Upper lobe of left lung (tissue), 6 donors: ENCODE results near the gene TFF1. TPM values are rescaled to one million over a fixed set of nuclear protein-coding genes. Genes with fewer than 3 reads are reported as not detected.

ENCODE experiments used
- ATAC-seq, 2 donors: fragments of 200-7000 bp; cut with Tn5 transposase; one replicate each; pipeline ENCODE4 v1.9.1; 2022; ENCODE audit warnings: mild to moderate bottlenecking in 2 of 2, moderate library complexity in 2 of 2; ENCODE audit not compliant: low FRiP score in 2 of 2
- DNase-seq, 2 donors: peaks; one replicate each; pipeline ENCODE4 v3.0.0-alpha.2; 2019 to 2020
- H3K27ac ChIP-seq, 4 donors: fragments of 200-600 bp; sonication (generic); one replicate each; pipeline ENCODE4 v1.5.1; 2016 to 2019
- H3K27me3 ChIP-seq, 4 donors: fragments of 200-600 bp; sonication (generic); one replicate each; pipeline ENCODE4 v1.5.1; 2017 to 2019
- H3K36me3 ChIP-seq, 4 donors: fragments of 200-600 bp; sonication (generic); one replicate each; pipeline ENCODE4 v1.5.1; 2016 to 2019
- H3K4me1 ChIP-seq, 4 donors: fragments of 200-600 bp; sonication (generic); one replicate each; pipeline ENCODE4 v1.5.1; 2018 to 2019
- H3K4me3 ChIP-seq, 4 donors: fragments of 200-600 bp; sonication (generic); one replicate each; pipeline ENCODE4 v1.5.1; 2017 to 2019; ENCODE audit warnings: mild to moderate bottlenecking in 2 of 4, moderate library complexity in 1 of 4
- H3K9me3 ChIP-seq, 4 donors: fragments of 200-600 bp; sonication (generic); one replicate each; pipeline ENCODE4 v1.5.1; 2018 to 2019
- CTCF ChIP-seq, 6 experiments: fragments of 450-650 bp in 4 of 6; fragments of 200-600 bp in 2 of 6; sonication (generic) in 2 of 6; IDR thresholded peaks; one replicate each; pipeline ENCODE4 v1.5.1; 2016 to 2019; ENCODE audit warnings: antibody characterized with exemption in 6 of 6
- EP300 ChIP-seq, 4 donors: sonication (generic); formaldehyde crosslinking; IDR thresholded peaks; one replicate each; pipeline ENCODE4 v1.5.1; 2017; ENCODE audit warnings: antibody characterized with exemption in 4 of 4, control low read depth in 2 of 4
- POLR2A ChIP-seq, 4 donors: fragments of 450-650 bp; IDR thresholded peaks; one replicate each; pipeline ENCODE4 v1.5.1; 2016 to 2017; ENCODE audit warnings: antibody characterized with exemption in 4 of 4, mild to moderate bottlenecking in 2 of 4
- POLR2AphosphoS5 ChIP-seq, 2 donors: sonication (generic); formaldehyde crosslinking; IDR thresholded peaks; one replicate each; pipeline ENCODE4 v1.5.1; 2017; ENCODE audit warnings: antibody characterized with exemption in 2 of 2
- WGBS, 2 donors: methylation state at CpG; one replicate each; pipeline ENCODE4 v1.1.5; 2017 to 2018; 5-methylcytosine and 5-hydroxymethylcytosine counted together
- total RNA-seq, 6 donors: library from RNA; depleted of rRNA in 4 of 6; stranded (reverse); fragments of >200 nt in 4 of 6; gene quantifications; one replicate each; pipeline versions ENCODE4 v1.1.0 to v1.2.1, GENCODE V29; 2016 to 2021
- donor health status: DM: no; HTN: no; CAD: no; lungs with moderate emphysema.
- donor health status: DM: no; HTN: yes; CAD: no; lungs with severe emphysema.

Gene TFF1
- total RNA-seq, 6 donors from 2014 or later: 0.72 to 0.84 TPM; not detected in 4

- WGBS, 2 donors: 84 to 89% methylated on average over 13 to 14 of the region's 14 CpGs
- TF ChIP-seq POLR2A (IDR thresholded peaks at IDR 0.05): no peak
- TF ChIP-seq CTCF (IDR thresholded peaks at IDR 0.05): no peak
- TF ChIP-seq POLR2AphosphoS5 (IDR thresholded peaks at IDR 0.05): no peak
- TF ChIP-seq EP300 (IDR thresholded peaks at IDR 0.05): no peak
- H3K4me3 ChIP-seq: no peak overlapping the region
- H3K9me3 ChIP-seq: no peaks in the 10 kb centered on the region
- ATAC-seq (no peak), DNase-seq (peak in 1 of 2 donors; percentile 49)
- no peak overlapping the region for H3K27ac ChIP-seq
- H3K4me1 ChIP-seq: peaks cover 0 to 8% (median 0%) of the 10 kb centered on the region in 4 donors
- H3K27me3 ChIP-seq: peaks cover 0 to 1% (median 0%) of the 10 kb centered on the region in 4 donors
- no peaks in the 10 kb centered on the region for H3K36me3 ChIP-seq
These were observed 46.8 kb upstream of the TFF1 start for GRCh38 chr21:42413093-42413492.

DNA sequence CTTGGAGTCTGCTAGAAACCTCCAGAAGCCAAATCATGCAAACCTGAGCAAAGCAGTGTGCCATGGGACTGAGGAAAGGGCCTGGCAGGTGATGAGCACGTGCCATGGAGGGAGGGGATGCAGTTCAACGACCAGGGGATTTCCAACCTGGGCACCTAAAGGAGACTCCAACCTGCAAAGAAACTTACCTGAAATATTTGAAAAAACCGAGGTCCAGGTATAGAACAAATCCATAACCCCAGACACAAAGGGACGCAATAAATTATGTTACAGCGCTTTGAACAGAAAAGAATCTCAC lies 46.2 kb upstream of the TFF1 start:
- no peak overlapping the region for H3K27ac ChIP-seq
- ATAC-seq (no peak), DNase-seq (no peak)
- no peaks in the 10 kb centered on the region for H3K36me3 ChIP-seq
- H3K27me3 ChIP-seq: peaks cover 0 to 1% (median 0%) of the 10 kb centered on the region in 4 donors
- H3K9me3 ChIP-seq: no peaks in the 10 kb centered on the region
- no peak overlapping the region for H3K4me3 ChIP-seq
- H3K4me1 ChIP-seq: peaks cover 0 to 8% (median 0%) of the 10 kb centered on the region in 4 donors
- no peak for TF ChIP-seq CTCF (IDR thresholded peaks at IDR 0.05)
- no peak for TF ChIP-seq POLR2A (IDR thresholded peaks at IDR 0.05)
- no peak for TF ChIP-seq EP300 (IDR thresholded peaks at IDR 0.05)
- TF ChIP-seq POLR2AphosphoS5 (IDR thresholded peaks at IDR 0.05): no peak
- WGBS, 2 donors: 84 to 88% methylated on average over 5 of the region's 5 CpGs

- Histone ChIP-seq H3K36me3 (no peaks in the 10 kb centered on the region), H3K27me3 (peaks cover 0 to 1% (median 0%) of the 10 kb centered on the region in 4 donors), H3K9me3 (no peaks in the 10 kb centered on the region), H3K27ac (no peak overlapping the region), H3K4me1 (peaks cover 0 to 8% (median 0%) of the 10 kb centered on the region in 4 donors), H3K4me3 (no peak overlapping the region)
- DNase-seq (peak in 1 of 2 donors; percentile 56), ATAC-seq (no peak)
- TF ChIP-seq POLR2AphosphoS5 (IDR thresholded peaks at IDR 0.05) (no peak), EP300 (IDR thresholded peaks at IDR 0.05) (no peak), CTCF (IDR thresholded peaks at IDR 0.05) (no peak), POLR2A (IDR thresholded peaks at IDR 0.05) (no peak)
- WGBS, 2 donors: 68 to 76% methylated on average over 15 to 21 of the region's 21 CpGs
These were observed 45.7 kb upstream of the TFF1 start for GRCh38 chr21:42411891-42412635.

GRCh38 chr21:42411197-42411869 lies 45.0 kb upstream of the TFF1 start:
- Histone ChIP-seq H3K4me1 (peaks cover 0 to 8% (median 0%) of the 10 kb centered on the region in 4 donors), H3K36me3 (no peaks in the 10 kb centered on the region), H3K4me3 (no peak overlapping the region), H3K27ac (no peak overlapping the region), H3K9me3 (no peaks in the 10 kb centered on the region), H3K27me3 (peaks cover 0 to 1% (median 0%) of the 10 kb centered on the region in 4 donors)
- TF ChIP-seq EP300 (IDR thresholded peaks at IDR 0.05) (no peak), CTCF (IDR thresholded peaks at IDR 0.05) (no peak), POLR2A (IDR thresholded peaks at IDR 0.05) (no peak), POLR2AphosphoS5 (IDR thresholded peaks at IDR 0.05) (no peak)
- DNase-seq (no peak), ATAC-seq (no peak)
- 65 to 68% methylated on average over 7 of the region's 7 CpGs for WGBS, 2 donors
